GM19043 (cell line): ENCODE data around the gene CASKIN2.
"Not testable (repeated sequence)": the region's sequence is repeated elsewhere in the genome, so short reads cannot be mapped to it uniquely, and the experiment has no call there.

Experiments used
- ATAC-seq: cut with Tn5 transposase; IDR thresholded peaks from one replicate; pipeline ENCODE4 v1.9.1; 2021; ENCODE audit warnings: low read depth; ENCODE audit not compliant: unreplicated experiment

Gene CASKIN2

DNA sequence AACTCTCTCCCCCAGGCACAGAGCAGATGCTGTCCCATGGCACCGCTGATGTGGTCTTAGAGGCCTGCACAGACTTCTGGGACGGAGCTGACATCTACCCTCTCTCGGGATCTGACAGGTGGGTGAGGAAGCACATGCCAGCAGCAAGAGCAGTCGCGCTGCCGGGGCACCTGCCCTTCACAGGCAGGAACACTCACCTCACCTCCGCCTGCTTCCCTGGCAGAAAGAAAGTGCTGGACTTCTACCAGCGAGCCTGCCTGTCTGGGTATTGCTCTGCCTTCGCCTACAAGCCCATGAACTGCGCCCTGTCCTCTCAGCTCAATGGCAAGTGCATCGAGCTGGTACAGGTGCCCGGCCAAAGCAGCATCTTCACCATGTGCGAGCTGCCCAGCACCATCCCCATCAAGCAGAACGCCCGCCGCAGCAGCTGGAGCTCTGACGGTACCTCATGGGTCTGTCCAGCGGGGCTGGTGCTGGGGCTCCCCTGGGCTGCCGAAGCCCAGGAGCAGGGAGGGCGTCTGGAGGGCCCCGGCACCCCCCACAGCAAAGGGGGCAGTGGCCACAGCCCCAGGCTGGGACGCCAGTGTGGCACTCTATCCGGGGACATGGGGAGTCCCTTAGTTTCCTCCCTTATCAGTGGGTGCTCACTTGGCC lies 21.7 kb downstream of the CASKIN2 start:
- ATAC-seq: no peak

DNA sequence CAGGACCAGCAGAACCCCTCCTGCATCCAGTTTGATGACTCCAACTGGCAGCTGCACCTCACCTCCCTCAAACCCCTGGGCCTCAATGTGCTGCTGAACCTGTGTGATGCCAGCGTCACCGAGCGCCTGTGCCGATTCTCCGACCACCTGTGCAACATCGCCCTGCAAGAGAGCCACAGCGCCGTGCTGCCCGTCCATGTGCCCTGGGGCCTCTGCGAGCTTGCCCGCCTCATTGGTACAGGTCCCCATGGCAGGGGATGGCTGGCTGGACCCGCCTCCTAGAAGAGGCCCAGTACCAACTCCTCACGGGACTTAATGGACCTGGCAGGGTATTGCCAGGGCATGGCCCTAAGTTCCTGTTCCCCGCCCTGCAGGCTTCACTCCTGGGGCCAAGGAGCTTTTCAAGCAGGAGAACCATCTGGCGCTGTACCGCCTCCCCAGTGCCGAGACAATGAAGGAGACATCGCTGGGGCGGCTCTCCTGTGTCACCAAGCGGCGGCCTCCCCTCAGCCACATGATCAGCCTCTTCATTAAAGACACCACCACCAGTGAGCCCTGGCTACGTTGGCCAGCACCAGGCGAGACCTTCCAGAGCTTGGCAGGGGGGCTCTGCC lies 22.7 kb downstream of the CASKIN2 start:
- ATAC-seq: no peak

DNA sequence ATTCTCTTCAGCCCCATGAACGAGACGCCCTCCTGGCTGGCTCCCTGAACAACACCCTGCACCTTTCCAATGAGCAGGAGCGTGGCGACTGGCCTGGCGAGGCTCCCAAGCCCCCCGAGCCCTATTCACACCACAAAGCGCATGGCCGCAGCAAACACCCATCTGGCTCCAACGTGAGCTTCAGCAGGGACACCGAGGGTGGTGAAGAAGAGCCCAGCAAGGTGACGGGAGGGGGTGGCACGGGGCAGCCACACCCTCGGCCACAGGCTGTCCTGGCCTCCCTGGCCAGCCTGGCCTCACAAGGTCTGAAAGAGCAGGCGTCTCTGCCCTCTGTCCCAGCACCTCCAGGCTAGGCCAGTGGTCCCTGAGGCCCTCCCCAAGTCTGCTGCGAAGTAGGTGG lies 23.7 kb downstream of the CASKIN2 start:
- no peak for ATAC-seq

- no peak for ATAC-seq
Observed at GRCh38 chr17:75490953-75491649, 24.2 kb downstream of the CASKIN2 start.

DNA sequence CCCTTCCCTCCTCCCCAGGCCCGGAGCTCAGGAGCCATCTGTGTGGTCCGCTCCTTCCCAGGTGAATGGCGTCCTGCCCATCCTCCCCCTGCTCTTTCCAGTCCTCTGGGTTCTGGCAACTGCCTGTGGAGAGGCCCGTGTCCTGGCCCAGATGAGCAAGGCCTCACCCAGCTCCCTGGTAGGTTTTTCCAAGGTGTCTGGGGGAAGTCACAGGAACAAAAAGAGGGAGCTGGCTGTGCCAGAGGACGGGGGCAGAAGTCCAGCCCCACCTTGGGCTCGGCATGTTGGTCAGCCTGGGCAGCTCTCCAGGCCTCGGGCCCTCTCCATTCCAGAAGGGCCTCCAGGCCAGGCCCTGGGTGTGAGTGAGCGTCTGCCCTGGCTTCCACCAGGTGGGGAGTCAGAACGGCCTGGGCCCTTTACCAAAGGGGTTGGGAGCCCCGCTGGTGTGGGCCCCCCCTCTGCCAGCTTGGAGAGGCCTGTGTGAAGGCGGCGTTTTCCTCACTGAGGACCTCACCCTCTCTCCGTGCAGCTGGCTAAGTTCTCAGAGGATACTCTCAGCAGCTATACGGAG lies 25.1 kb downstream of the CASKIN2 start:
- no peak for ATAC-seq

DNA sequence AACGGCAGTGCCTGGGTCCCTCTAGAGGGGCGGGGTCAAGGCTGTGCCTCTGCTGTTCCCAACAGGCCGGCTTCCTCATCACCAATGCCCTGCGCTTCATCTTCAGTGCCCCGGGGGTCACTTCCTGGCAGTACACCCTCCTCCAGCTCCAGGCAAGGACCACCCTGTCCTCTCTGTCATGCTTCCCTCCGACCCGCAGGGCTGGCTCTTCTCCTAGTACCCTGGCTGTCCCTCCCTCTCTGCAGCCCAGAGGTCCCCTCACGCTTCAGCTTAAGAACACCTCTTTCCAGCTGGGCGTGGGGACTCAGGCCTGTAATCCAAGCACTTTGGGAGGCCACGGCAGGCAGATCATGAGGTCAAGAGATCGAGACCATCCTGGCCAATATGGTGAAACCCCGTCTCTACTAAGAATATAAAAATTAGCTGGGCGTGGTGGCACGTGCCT lies 25.8 kb downstream of the CASKIN2 start:
- ATAC-seq: no peak

- ATAC-seq: no peak
Observed at GRCh38 chr17:75488693-75489510, 26.4 kb downstream of the CASKIN2 start.

- ATAC-seq: no peak
Observed at GRCh38 chr17:75487351-75488070, 27.8 kb downstream of the CASKIN2 start.

GRCh38 chr17:75486951-75487350 lies 28.4 kb downstream of the CASKIN2 start:
- no peak for ATAC-seq

DNA sequence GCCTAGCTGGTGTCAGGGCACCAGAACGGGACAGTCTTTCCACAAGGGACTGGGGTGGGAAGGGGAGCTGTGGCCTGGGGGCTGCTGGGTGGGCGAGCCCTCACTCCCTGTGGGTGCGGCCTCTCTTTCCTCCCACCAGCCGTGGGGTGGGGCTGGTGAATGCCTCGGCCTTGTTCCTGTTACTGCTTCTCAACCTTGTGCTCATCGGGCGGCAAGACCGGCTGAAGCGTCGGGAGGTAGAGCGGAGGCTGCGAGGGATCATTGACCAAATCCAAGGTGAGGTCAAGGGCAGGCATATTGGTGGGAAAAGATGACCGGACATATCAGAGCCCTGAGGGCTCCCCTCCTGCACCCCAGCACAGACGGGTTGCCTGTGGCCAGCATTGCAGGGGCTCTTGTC lies 29.2 kb downstream of the CASKIN2 start:
- no peak for ATAC-seq

- no peak for ATAC-seq
Observed at GRCh38 chr17:75485688-75486087, 29.6 kb downstream of the CASKIN2 start.

GRCh38 chr17:75482098-75482942 lies 33.0 kb downstream of the CASKIN2 start:
- ATAC-seq: no peak

GRCh38 chr17:75481194-75482068 lies 33.9 kb downstream of the CASKIN2 start:
- no peak for ATAC-seq

DNA sequence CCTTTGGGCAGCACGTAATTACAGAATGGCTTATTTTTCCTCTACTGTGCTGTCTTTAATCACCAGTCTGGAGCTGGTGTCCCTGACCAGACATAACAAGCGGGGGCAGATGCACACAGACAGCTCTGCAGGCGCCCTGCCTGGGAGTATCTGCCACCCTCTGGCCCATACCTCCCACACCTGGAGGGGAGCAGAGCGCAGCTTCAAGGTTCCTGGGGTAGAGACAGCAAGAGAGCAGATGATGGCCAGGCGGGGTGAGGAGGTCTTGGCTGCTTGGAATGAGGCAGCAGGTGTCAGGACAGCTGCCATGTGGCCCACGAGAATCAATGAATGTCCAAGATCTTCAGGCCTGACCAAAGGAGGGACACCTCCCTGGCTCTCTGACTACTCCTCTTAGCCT lies 35.1 kb downstream of the CASKIN2 start:
- ATAC-seq: no peak

DNA sequence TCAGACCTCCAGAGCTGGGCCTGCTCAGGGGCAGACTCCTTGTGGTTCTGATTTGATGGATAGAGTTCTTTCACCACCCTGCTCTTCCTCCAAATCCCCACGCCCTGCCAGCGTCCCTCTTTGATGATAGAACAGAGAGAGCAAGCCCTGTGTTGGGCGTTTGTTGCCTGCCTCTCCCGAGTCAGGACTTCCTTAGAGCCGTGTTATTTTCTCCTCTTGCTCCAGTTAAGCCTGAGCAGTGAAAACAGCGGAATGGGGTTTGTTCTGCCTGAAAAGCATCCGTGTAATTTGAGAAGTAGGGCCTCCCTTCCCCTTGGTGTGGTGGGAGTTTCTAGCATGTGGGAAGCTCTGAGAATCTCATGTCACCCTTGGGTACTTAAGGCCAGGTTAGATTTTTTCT lies 36.8 kb downstream of the CASKIN2 start:
- no peak for ATAC-seq

- not testable (repeated sequence) for ATAC-seq
Observed at GRCh38 chr17:75477490-75477862, 37.9 kb downstream of the CASKIN2 start.

GRCh38 chr17:75476752-75477489 lies 38.4 kb downstream of the CASKIN2 start:
- no peak for ATAC-seq

- ATAC-seq: no peak
Observed at GRCh38 chr17:75476271-75476671, 39.1 kb downstream of the CASKIN2 start.
